BJ (cell line): ENCODE measurements around the gene RRP1. TPM values are rescaled to one million over a fixed set of nuclear protein-coding genes. Genes with fewer than 3 reads are reported as not detected.

Source experiments
- CTCF ChIA-PET: fragments of 350-600 bp; formaldehyde crosslinking; extraction: SDS; loops from one replicate; lab custom pipeline; 2021; ENCODE audit warnings: antibody characterized with exemption, inconsistent platforms; lab: Yijun Ruan, JAX
- POLR2A ChIA-PET: fragments of 300-600 bp; sonication (Branson Sonifier 250); formaldehyde crosslinking; extraction: SDS; loops from one replicate; lab custom pipeline; 2021; ENCODE audit warnings: antibody characterized with exemption; lab: Charles Lee
- DNase-seq: peaks from one replicate; pipeline ENCODE4 v3.0.0-alpha.2; 2011; ENCODE audit warnings: low read depth
- H3K27me3 ChIP-seq: 2 replicates; pipeline ENCODE4 v1.6.0; 2011; ENCODE audit warnings: low read length; ENCODE audit not compliant: control insufficient read depth, insufficient read depth
- H3K36me3 ChIP-seq: 2 replicates; pipeline ENCODE4 v1.5.1; 2011; ENCODE audit warnings: low read length; ENCODE audit not compliant: control insufficient read depth, insufficient read depth
- H3K4me3 ChIP-seq: 2 replicates; pipeline ENCODE4 v1.5.1; 2011; ENCODE audit warnings: low read depth, mild to moderate bottlenecking, control low read depth, low read length
- polyA plus RNA-seq: library from polyadenylated mRNA; depleted of rRNA; stranded (reverse); fragments of >200 nt; gene quantifications from 2 replicates; pipeline ENCODE4 v1.2.3, GENCODE V29; 2011
- TF ChIP-seq, protein P1 (sequence below): IDR thresholded peaks from 2 replicates; pipeline ENCODE4 v1.5.1; 2011; ENCODE audit warnings: low read depth, mild to moderate bottlenecking, control low read depth, inconsistent platforms, low read length, moderate library complexity; ENCODE audit not compliant: insufficient read depth

RRP1 gene
- polyA plus RNA-seq, 1 experiment, result 14.4 TPM

DNA sequence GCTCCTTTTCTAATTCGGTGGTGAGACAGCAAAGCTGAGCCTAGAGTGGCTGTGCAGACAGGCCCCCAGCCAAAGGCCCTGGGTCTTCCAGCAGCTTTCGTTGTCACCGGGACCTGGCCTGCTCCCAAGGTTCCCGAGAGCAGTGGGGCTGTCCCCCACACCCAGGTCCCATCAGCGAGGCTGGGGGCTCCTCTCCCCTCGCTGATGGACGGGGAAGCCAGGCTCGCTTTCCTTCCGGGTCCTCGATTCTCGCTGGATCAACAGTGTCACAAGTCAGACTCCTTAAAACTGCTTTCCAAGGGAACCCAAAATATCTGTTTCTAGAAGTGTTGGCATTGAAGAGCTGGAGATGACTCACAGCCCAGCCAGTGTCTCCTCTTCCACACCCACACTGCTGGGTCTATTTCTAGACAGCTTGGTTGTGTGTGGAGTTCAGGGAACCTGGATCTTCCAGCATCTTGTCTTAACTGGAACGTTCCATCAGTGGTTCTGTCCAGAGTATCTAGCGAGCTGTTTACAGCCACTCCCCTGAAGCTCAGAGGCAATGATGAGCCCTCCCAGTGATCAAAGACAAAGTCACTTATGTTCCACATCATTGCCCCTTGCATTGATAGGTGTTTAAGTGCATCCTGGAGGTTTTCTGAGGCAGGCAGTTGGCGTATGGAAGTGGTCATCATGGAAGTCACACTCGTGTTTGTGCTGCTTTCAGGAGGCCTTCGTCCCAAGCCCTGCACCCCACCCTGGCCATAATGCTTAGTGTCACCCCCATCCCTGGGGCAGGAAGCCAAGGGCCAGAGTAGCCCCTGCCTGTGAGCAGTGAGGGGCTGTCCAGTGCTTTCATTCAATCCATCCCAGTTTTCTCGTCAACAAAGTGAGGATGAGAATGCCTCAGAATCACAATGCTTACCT is 35.2 kb downstream of the RRP1 start:
- CTCF ChIA-PET, result interaction anchor here (0.8 to 2.0 kb wide), 3 partner anchors 13 to 151 kb away, joined by 3 to 8 read pairs (median 7); no protein-coding TSS in a partner anchor

DNA sequence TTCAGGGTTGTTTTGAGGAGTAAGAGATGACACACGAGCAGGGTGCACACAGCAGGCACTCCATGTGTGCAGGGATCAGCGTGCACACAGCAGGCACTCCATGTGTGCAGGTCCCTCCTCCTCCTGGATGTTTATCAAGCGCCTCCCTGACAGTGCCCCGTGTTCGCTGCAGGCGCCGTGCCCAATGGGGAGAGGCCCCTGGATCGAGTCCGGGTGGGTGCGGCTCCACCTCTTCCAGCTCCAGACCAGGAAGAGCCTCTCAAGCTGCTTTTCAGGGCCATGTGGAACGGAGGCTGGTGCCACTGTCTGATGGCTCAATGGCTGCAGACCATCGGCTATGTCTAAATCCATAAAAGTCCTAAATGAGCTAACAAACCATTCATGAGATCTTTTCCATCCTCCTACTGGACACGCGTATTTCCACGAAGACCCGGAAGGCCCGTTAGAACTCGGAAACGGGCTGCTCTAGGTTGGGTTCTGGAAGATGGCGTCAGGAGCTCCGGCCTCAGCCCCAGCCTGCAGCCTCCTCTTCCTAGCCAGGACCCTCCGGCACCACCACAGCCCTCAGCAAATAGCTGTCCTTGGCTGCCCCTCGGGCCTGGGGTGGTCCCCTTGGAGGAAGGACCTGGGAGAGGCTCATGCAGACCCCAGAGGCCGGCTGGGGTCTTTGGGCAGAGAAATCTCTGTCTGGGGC is 36.0 kb downstream of the RRP1 start:
- POLR2A ChIA-PET, result no interaction called here
- Histone ChIP-seq H3K36me3 (no peaks in the 10 kb centered on the region), H3K27me3 (peaks cover 3% of the 10 kb centered on the region), H3K4me3 (no peak overlapping the region)
- DNase-seq, result no peak
- CTCF ChIA-PET, result interaction anchor here (0.8 to 1.9 kb wide), 6 partner anchors 8 to 151 kb away, joined by 3 to 8 read pairs (median 3); no protein-coding TSS in a partner anchor
- TF ChIP-seq, protein P1, sequence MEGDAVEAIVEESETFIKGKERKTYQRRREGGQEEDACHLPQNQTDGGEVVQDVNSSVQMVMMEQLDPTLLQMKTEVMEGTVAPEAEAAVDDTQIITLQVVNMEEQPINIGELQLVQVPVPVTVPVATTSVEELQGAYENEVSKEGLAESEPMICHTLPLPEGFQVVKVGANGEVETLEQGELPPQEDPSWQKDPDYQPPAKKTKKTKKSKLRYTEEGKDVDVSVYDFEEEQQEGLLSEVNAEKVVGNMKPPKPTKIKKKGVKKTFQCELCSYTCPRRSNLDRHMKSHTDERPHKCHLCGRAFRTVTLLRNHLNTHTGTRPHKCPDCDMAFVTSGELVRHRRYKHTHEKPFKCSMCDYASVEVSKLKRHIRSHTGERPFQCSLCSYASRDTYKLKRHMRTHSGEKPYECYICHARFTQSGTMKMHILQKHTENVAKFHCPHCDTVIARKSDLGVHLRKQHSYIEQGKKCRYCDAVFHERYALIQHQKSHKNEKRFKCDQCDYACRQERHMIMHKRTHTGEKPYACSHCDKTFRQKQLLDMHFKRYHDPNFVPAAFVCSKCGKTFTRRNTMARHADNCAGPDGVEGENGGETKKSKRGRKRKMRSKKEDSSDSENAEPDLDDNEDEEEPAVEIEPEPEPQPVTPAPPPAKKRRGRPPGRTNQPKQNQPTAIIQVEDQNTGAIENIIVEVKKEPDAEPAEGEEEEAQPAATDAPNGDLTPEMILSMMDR, result no peak

More for the DNA sequence above, 35.2 kb downstream of the RRP1 start:
- Histone ChIP-seq H3K27me3 (peaks cover 3% of the 10 kb centered on the region), H3K36me3 (no peaks in the 10 kb centered on the region), H3K4me3 (no peak overlapping the region)
- DNase-seq, result no peak
- TF ChIP-seq, protein P1, result no peak
- POLR2A ChIA-PET, result no interaction called here

DNA sequence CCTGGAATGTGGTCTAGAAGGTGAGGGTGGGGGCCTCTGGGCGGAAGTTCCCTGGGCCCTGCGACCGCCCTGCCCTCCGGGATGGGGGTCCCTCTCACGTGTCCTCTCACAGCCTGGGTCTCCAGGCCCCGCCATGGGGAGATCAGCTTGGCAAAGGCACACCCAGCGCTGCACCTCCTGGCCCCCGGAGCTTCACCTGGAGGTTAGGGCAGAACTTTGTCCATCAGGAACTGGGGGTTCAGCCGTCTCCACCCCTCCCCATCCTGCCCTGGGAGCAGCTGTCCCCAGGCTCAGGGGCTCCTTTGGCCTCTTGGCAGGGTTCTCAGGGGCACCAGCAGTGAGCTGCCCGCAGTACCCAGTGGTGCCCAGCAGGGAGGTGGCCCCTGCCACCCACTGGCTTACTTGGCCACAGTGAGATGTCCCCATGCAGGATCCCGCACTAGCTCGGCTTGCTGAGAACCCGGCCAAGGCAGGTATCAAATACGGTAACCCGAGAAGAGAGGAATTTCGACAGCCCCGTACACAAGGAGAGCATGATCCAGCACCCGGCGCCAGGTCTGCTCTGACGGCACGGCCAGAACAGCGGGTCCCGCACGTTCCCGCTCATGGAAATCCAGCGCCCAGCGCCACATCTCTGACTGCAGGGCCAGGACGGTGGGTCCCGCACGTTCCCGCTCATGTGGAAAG is 36.7 kb downstream of the RRP1 start:
- H3K36me3 ChIP-seq, result no peaks in the 10 kb centered on the region
- CTCF ChIA-PET, result interaction anchor here (0.6 to 1.9 kb wide), 6 partner anchors 9 to 150 kb away, joined by 3 to 8 read pairs (median 3); no protein-coding TSS in a partner anchor
- TF ChIP-seq, protein P1, result peak; percentile 39
- no peak overlapping the region for H3K4me3 ChIP-seq
- POLR2A ChIA-PET, result no interaction called here
- H3K27me3 ChIP-seq, result peaks cover 3% of the 10 kb centered on the region
- DNase-seq, result no peak

DNA sequence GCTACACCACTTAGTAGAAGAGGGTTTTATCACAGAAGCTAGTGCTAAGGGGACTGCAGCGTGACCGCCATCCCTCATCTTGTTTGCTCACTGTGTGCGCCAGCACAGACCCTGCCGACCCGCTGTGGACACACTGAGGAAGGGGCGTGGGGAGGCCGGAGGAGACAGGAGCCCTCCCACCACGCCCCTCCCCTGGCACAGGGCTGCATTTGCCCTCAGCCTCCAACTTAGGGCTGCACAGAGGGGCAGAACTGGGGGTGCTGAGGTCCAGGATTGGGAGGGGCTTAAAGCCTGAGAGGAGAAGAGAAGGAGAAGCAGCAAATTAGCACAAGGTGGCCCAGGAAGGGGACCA is 37.2 kb downstream of the RRP1 start:
- peaks cover 3% of the 10 kb centered on the region for H3K27me3 ChIP-seq
- no peak for DNase-seq
- POLR2A ChIA-PET, result no interaction called here
- H3K36me3 ChIP-seq, result no peaks in the 10 kb centered on the region
- TF ChIP-seq, protein P1, result no peak
- H3K4me3 ChIP-seq, result no peak overlapping the region
- CTCF ChIA-PET, result interaction anchor here (0.6 to 1.9 kb wide), 3 partner anchors 9 to 149 kb away, joined by 3 to 8 read pairs (median 6); no protein-coding TSS in a partner anchor
